Stimulated activated CD4-positive, alpha-beta T cell treated with anti-CD3 and anti-CD28 coated beads, Interleukin-12 subunit alpha, Interleukin-12 subunit beta, amount 100 ng/mL, for 48 hours (primary cell): ENCODE data around the gene AMMECR1.

ENCODE experiments used
- DNase-seq, 3 donors: peaks; one replicate each; pipeline ENCODE4 v3.0.0-alpha.2; 2020; ENCODE audit warnings: low read depth in 2 of 3, low spot score in 1 of 3

The AMMECR1 gene

DNA sequence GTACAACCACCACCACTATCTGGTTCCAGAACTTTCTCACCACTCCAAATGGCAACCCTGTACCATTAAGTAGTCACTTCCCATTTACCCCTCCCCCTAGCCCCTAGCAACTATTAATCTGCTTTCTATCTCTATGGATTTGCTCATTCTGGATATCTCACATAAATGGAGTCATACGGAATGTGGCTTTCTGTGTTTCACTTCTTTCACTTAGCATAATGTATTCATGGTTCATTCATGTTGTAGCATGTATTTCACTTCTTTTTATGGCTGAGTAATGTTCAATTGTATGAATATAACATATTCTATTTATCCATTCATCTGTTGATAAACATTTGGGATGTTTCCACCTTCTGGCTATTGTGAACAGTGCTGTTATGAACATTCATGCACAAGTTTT lies 104.7 kb downstream of the AMMECR1 start:
- DNase-seq, result no peak

- no peak for DNase-seq
Observed at GRCh38 chrX:110212299-110212698, 105.6 kb downstream of the AMMECR1 start.

DNA sequence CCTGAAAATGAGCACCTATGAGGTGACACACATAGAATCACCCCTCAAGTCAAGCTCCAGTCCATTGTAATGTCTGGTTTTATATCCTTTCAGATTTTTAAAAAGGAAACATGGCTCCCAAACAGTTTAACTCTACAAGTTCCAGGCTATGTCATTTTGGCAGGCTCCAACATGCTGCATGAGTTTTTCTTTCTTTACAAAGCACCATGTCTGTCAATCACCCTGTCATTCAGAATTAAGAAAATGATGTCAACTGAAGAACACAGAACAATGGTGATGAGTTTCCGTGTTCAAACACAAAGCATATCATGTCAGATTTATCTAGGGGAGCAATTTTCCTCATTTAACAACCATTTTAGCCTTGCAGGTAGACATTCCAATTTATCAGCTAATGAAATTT lies 106.5 kb downstream of the AMMECR1 start:
- no peak for DNase-seq

DNA sequence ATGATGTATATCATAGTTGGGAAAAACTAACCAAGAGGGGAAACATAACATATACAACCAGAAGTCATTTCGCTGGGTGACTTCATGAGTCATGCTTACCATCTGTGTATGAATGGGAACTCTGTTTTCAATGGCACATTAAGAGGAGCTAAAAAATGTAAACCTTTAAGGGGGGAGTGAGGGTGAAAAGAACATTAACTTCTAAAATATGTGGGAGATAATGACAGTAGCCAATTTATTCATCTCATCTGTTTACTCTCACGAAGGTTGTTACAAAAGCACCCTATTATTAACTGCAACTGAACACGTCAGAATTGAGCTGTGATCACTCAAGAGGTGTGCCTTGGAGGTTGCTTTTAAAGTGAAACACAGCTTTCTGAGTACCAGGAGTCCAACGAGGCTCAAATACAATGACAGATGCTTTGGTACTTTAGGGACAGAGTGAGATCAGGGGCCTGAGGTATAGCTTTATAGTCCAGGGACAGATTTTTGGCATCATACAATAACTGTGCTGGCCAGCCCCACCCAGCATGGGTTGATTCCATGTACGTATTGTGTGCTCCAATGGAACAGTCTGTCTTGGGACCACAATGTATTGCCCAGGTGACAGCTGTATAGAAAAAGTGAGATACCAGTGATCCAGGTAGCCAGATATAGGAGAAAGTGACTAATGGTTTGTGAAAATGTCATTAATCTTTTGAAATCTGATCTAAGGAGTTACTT lies 107.3 kb downstream of the AMMECR1 start:
- no peak for DNase-seq

- DNase-seq, result no peak
Observed at GRCh38 chrX:110208092-110208491, 109.8 kb downstream of the AMMECR1 start.

- no peak for DNase-seq
Observed at GRCh38 chrX:110204986-110205385, 112.9 kb downstream of the AMMECR1 start.

- DNase-seq, result no peak
Observed at GRCh38 chrX:110201799-110202198, 116.1 kb downstream of the AMMECR1 start.

GRCh38 chrX:110194977-110195376 lies 122.9 kb downstream of the AMMECR1 start:
- no peak for DNase-seq

DNA sequence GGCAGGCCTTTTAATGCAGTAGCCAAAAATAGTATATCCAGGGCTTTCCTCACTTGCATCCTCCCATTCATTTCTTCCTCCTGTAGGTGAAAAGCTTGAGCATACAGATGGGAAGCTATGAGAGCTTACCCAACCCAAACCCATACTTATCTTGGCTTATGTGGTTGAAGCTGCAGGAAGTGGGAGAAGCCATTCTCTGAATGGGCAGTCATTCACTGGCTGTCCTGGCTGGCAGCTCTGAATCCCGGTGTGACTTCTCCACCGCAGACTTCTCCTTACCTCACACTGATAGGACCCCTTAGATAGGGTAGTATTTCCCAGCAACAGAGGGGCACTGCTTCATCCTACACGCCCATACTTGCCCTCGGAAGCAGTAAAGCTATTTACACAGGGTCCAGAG lies 125.4 kb downstream of the AMMECR1 start:
- no peak for DNase-seq

DNA sequence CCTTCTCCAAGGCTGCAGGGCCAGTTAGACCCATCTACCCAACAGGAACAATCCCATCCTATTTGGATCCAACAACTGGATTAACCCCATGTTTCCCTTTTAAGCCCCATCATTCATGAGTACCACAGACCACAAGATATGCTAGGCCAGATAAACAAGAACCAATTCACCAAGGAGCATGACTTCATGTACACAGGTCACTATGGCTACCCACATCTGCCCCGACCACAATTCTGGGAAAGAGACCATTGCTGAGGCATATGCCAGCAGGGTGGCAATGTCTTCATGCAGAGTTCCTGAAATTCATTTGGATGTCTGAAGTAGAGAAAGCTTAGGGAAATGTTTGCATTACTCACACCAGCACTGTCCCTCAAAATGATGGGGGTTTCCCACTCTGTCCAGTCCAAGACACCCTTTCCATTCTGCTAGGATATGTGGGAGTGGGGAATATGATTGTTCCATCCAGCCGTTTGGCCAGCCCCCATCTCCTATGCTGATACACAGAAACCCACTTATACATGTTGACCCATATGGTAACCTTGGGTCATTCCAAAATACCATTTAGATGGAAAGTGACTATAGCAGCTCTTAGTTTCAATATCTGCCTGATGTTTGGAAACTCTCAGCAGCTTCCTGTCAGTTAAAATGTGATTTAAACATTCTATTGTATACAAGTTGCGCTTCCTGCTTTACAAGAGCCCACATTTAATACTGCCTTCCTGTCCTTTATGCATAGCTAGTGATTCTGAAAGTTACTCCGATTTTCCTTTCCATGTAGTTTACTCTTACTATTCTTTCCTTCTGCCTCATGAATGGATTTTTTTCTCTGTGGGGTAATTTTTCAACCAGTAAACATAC lies 129.0 kb downstream of the AMMECR1 start:
- DNase-seq, result no peak

- DNase-seq, result no peak
Observed at GRCh38 chrX:110183314-110183713, 134.6 kb downstream of the AMMECR1 start.

GRCh38 chrX:110182865-110183264 lies 135.0 kb downstream of the AMMECR1 start:
- DNase-seq, result no peak

- no peak for DNase-seq
Observed at GRCh38 chrX:110182362-110182761, 135.5 kb downstream of the AMMECR1 start.

GRCh38 chrX:110181459-110182137 lies 136.3 kb downstream of the AMMECR1 start:
- no peak for DNase-seq

DNA sequence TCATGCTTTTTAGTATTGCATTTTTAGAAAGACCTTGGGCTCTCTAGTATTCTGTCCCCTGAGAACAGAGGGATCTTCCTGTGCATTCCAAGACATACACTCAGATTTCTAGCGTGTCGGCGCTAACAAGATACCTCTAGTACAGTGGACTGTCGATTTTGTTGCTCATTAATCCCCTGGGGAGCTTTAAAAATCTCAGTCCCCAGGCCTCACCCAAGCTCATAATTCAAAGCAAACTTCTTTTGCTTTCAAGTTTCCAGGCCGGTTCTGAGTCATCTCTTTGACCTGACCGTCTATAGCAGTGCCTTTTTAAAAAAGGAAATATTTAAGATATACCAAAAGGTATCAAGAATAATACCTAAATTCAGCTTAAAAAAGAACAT lies 137.0 kb downstream of the AMMECR1 start:
- no peak for DNase-seq

DNA sequence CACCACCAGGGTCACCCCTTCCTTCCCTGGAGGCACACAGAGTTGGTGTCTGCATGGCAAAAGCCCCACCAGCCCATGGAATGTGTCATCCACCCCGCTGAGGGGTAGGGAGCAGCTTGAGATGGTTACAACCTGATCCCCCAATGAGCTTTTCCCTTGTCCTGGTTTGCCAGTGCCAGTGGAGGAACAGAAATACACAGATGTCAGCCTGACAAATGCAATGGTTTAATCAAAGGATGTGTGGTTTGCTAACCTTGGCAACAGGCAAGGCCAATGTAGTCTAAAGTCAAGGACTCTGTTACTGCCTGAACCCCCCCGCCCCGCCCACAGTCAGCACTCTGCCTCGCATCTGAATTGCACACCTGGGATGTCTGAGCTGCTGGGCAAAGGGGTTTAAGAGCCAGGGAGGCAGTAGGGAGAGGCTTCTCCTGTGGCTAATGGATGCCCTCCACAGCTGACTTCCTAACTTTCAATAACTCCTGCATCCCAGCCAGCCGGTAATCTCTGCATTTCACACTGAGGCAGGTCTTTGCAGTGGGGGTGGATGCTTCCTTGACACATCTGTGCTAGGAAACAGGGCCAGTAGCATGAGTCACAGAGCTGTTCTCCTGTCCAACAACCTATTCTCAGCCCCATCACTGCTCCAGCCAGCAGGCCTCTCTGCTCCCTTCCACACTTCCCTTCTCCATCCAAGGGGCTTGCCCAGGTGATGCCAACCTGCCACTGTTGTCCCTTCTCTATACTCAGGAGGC lies 137.5 kb downstream of the AMMECR1 start:
- DNase-seq, result no peak

DNA sequence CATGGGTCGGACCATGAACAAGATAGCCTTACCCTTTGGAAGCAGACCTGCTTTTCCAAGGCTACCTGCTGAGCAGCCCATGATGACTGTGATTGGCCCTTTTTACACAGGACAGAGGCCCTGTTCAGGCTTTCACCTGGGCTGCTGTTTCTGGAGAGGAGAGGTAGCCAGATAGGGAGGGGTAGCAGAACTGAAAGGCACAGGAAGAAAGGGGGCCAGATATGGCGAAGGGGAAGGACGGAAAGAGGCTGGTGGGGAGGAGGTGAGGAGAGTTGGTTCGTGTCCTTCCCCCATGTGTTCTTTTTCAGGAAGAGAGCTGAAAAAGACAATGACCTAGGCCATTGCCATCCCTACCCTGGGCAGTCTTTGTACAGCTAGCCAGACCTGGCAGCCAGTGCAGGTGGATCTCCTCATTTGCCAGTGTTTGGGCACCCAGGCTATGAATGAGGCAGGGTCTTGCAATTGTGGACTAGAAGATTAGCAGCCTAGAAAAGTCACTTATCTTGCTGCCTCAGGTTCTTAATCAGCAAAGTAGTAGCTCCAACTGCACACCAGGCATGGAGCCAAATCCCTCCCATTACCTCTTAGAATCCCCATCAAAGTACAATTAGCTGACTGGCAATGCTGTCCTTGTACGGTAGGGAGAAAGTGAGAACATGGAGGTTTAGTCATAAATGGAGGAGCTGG lies 139.6 kb downstream of the AMMECR1 start:
- DNase-seq, result no peak

DNA sequence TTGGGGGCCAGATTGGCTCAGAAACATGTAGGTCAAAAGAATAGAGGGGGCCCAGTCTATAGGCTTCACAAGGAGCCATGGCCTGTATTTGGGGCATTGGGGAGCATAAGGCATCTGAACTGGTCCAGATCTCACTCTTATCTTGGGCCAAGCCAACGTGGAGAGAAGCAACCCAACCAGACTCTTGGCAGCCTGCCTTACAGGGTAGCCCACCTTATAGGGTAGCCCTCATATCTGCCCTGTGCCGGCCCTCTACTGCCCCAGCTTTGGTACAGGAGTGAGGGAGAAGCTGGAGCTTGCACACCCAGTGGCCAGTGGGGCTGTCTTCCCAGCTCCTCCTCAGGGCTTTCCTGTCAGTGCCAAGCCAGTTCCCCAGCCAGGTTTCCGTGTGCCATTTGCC lies 142.2 kb downstream of the AMMECR1 start:
- DNase-seq, result no peak

- no peak for DNase-seq
Observed at GRCh38 chrX:110175146-110175545, 142.7 kb downstream of the AMMECR1 start.
